Fibroblast of lung (primary cell): ENCODE measurements around the gene CORO6. TPM values are rescaled to one million over a fixed set of nuclear protein-coding genes. Genes with fewer than 3 reads are reported as not detected.

Experiments
- DNase-seq, 2 donors: peaks; one replicate each; pipeline versions ENCODE4 v3.0.0 to v3.0.0-alpha.2; 2010; ENCODE audit warnings: low read depth in 2 of 2
- H2AFZ ChIP-seq: 2 replicates; pipeline ENCODE4 v1.5.1; 2012; ENCODE audit warnings: low read length, control low read depth, inconsistent platforms
- H3K27ac ChIP-seq: 2 replicates; pipeline ENCODE4 v1.5.1; 2011; ENCODE audit warnings: low read length, control low read depth; ENCODE audit not compliant: insufficient read depth
- H3K27me3 ChIP-seq: 2 replicates; pipeline ENCODE4 v1.5.1; 2011; ENCODE audit warnings: mild to moderate bottlenecking, low read length; ENCODE audit not compliant: control insufficient read depth, insufficient read depth
- H3K36me3 ChIP-seq: 2 replicates; pipeline ENCODE4 v1.5.1; 2011; ENCODE audit warnings: low read length; ENCODE audit not compliant: control insufficient read depth, insufficient read depth
- H3K4me1 ChIP-seq: 2 replicates; pipeline ENCODE4 v1.5.1; 2011; ENCODE audit warnings: low read length; ENCODE audit not compliant: control insufficient read depth, insufficient read depth; ENCODE audit errors: extremely low read depth
- H3K4me2 ChIP-seq: 2 replicates; pipeline ENCODE4 v1.5.1; 2011; ENCODE audit warnings: low read length, control low read depth; ENCODE audit not compliant: insufficient read depth; ENCODE audit errors: extremely low read depth
- H3K4me3 ChIP-seq, 4 experiments: fragments of 200-600 bp in 1 of 4; sonication (generic) in 1 of 4; replicated peaks in 1 of 4; 2 replicates each; pipeline ENCODE4 v1.5.1; 2011 to 2016; ENCODE audit warnings: low read length in 4 of 4, low read depth in 3 of 4, mild to moderate bottlenecking in 3 of 4, control low read depth in 2 of 4, inconsistent platforms in 1 of 4, mixed read lengths in 1 of 4; ENCODE audit not compliant: insufficient read depth in 1 of 4; ENCODE audit errors: control extremely low read depth in 1 of 4
- H3K79me2 ChIP-seq: 2 replicates; pipeline ENCODE4 v1.5.1; 2012; ENCODE audit warnings: mild to moderate bottlenecking, low read length, inconsistent platforms; ENCODE audit not compliant: control insufficient read depth, insufficient read depth
- H3K9ac ChIP-seq: 2 replicates; pipeline ENCODE4 v1.5.1; 2011; ENCODE audit warnings: mild to moderate bottlenecking, low read length, control low read depth; ENCODE audit not compliant: insufficient read depth
- H3K9me3 ChIP-seq: 2 replicates; pipeline ENCODE4 v1.5.1; 2012; ENCODE audit warnings: low read depth, low read length; ENCODE audit not compliant: control insufficient read depth, insufficient read depth
- H4K20me1 ChIP-seq: 2 replicates; pipeline ENCODE4 v1.5.1; 2011; ENCODE audit warnings: low read length; ENCODE audit not compliant: control insufficient read depth, insufficient read depth; ENCODE audit errors: extremely low read depth
- EZH2 ChIP-seq: IDR thresholded peaks from 2 replicates; pipeline ENCODE4 v1.5.1; 2012; ENCODE audit warnings: low read length, control low read depth, mild to moderate bottlenecking; ENCODE audit errors: missing control alignments
- polyA plus RNA-seq, 2 donors: library from polyadenylated mRNA; depleted of rRNA in 1 of 2; stranded (reverse) in 1 of 2; unstranded in 1 of 2; fragments of >200 nt; gene quantifications; 2 replicates each; pipeline ENCODE4 v1.2.1, GENCODE V29; 2011 to 2012; ENCODE audit warnings: missing spikeins in 1 of 2
- total RNA-seq: library from RNA; depleted of rRNA; stranded (reverse); fragments of >200 nt; gene quantifications from 2 replicates; pipeline ENCODE4 v1.2.1, GENCODE V29; 2014
- TF ChIP-seq, protein P1 (sequence below), 2 donors: IDR thresholded peaks in 1 of 2; conservative IDR thresholded peaks in 1 of 2; 1 replicate in 1 of 2; 2 replicates in 1 of 2; pipeline ENCODE4 v1.5.1; 2011 to 2012; ENCODE audit warnings: low read length in 2 of 2, control low read depth in 1 of 2, inconsistent platforms in 1 of 2, low read depth in 1 of 2, mild to moderate bottlenecking in 1 of 2

CORO6 gene
- total and polyA plus RNA-seq, 2 donors (not counting 1 experiment from before 2014, with no cell fraction given), result 8.0 to 19.3 TPM

GRCh38 chr17:29573871-29574731 is 48.6 kb downstream of the CORO6 start:
- no peaks in the 10 kb centered on the region for H3K9me3 ChIP-seq
- H3K4me1 ChIP-seq, result peaks cover 12% of the 10 kb centered on the region
- H4K20me1 ChIP-seq, result no peaks in the 10 kb centered on the region
- H3K27me3 ChIP-seq, result no peaks in the 10 kb centered on the region
- no peak overlapping the region for H3K4me2 ChIP-seq
- H3K9ac ChIP-seq, result no peak overlapping the region
- no peak overlapping the region for H3K4me3 ChIP-seq
- H3K79me2 ChIP-seq, result no peaks in the 10 kb centered on the region
- no peak for DNase-seq
- no peak overlapping the region for H3K27ac ChIP-seq
- no peak for TF ChIP-seq EZH2
- TF ChIP-seq, protein P1, sequence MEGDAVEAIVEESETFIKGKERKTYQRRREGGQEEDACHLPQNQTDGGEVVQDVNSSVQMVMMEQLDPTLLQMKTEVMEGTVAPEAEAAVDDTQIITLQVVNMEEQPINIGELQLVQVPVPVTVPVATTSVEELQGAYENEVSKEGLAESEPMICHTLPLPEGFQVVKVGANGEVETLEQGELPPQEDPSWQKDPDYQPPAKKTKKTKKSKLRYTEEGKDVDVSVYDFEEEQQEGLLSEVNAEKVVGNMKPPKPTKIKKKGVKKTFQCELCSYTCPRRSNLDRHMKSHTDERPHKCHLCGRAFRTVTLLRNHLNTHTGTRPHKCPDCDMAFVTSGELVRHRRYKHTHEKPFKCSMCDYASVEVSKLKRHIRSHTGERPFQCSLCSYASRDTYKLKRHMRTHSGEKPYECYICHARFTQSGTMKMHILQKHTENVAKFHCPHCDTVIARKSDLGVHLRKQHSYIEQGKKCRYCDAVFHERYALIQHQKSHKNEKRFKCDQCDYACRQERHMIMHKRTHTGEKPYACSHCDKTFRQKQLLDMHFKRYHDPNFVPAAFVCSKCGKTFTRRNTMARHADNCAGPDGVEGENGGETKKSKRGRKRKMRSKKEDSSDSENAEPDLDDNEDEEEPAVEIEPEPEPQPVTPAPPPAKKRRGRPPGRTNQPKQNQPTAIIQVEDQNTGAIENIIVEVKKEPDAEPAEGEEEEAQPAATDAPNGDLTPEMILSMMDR (conservative IDR thresholded peaks at IDR 0.05 in 1 of 2, IDR thresholded peaks at IDR 0.05 in 1 of 2; ENCODE audit: low read depth in 1 of 2, low read length in 2 of 2), result no peak
- H3K36me3 ChIP-seq, result peaks cover 44% of the 10 kb centered on the region
- no peak overlapping the region for H2AFZ ChIP-seq

- Histone ChIP-seq H3K4me1 (peaks cover 12% of the 10 kb centered on the region), H3K4me2 (no peak overlapping the region), H3K4me3 (no peak overlapping the region), H2AFZ (no peak overlapping the region), H3K36me3 (peaks cover 42% of the 10 kb centered on the region), H3K27me3 (no peaks in the 10 kb centered on the region), H3K9ac (no peak overlapping the region), H3K9me3 (no peaks in the 10 kb centered on the region), H4K20me1 (no peaks in the 10 kb centered on the region), H3K79me2 (no peaks in the 10 kb centered on the region), H3K27ac (no peak overlapping the region)
- no peak for TF ChIP-seq EZH2
- TF ChIP-seq, protein P1 (conservative IDR thresholded peaks at IDR 0.05 in 1 of 2, IDR thresholded peaks at IDR 0.05 in 1 of 2; ENCODE audit: low read depth in 1 of 2, low read length in 2 of 2), result no peak
- DNase-seq, result no peak
Observed at GRCh38 chr17:29573558-29573869, 49.2 kb downstream of the CORO6 start.

DNA sequence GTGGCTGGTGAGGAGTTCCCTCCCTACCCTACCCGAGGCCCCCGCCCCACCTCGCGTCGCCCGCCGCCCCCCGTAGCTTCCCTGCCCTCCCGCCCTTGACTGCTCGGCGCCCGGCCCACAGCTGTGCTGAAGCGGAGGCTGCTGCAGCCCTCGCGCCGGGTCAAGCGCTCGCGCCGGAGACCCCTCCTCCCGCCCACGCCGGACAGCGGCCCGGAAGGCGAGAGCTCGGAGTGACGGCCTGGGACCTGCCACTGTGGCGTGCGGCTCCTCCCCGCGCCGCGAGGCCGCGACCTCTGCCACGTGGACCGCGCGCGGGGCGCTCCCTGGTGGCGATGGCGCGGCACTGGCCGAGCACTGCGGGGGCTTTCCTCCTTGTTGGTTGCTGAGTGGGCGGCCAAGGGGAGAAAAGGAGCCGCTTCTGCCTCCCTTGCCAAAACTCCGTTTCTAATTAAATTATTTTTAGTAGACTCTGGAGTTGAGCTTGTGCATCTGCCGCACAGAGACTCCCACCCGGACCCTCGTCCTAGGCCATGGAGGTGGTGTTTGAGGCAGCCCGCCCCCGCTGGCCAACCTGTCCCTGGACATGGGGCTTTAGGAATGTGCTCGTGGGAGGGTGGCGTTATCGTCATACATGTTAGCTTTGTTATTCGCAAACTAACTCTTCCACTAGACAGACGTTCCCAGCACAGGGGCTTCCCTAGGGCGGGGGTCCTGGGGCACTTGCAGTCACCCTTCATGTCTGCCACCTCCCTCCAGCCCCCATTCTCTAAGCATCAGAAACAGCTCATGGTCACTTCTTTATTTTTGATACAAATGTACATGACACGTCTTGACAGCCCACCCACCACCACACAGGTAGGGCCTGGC is 49.8 kb downstream of the CORO6 start:
- peak overlapping the region in 1 of 4 experiments; percentile 19 for H3K4me3 ChIP-seq
- TF ChIP-seq EZH2, result no peak
- TF ChIP-seq, protein P1 (conservative IDR thresholded peaks at IDR 0.05 in 1 of 2, IDR thresholded peaks at IDR 0.05 in 1 of 2; ENCODE audit: low read depth in 1 of 2, low read length in 2 of 2), result peak; percentile 52 to 59
- no peaks in the 10 kb centered on the region for H4K20me1 ChIP-seq
- H3K9me3 ChIP-seq, result no peaks in the 10 kb centered on the region
- H3K36me3 ChIP-seq, result peaks cover 37% of the 10 kb centered on the region
- DNase-seq, result peak; percentile 47 to 66
- peak overlapping the region; percentile 25 for H3K4me2 ChIP-seq
- H3K27ac ChIP-seq, result no peak overlapping the region
- H3K4me1 ChIP-seq, result peaks cover 12% of the 10 kb centered on the region
- H2AFZ ChIP-seq, result no peak overlapping the region
- no peaks in the 10 kb centered on the region for H3K27me3 ChIP-seq
- no peaks in the 10 kb centered on the region for H3K79me2 ChIP-seq
- no peak overlapping the region for H3K9ac ChIP-seq
